Measurements from ENCODE around the gene CLVS2. TPM values are rescaled to one million over a fixed set of nuclear protein-coding genes. Genes with fewer than 3 reads are reported as not detected.

The CLVS2 gene
- total RNA-seq, 1 donor from 2014 or later: not detected

- DNase-seq (ENCODE audit: low read depth, low spot score): no peak
These were observed 26.9 kb downstream of the CLVS2 start for GRCh38 chr6:123022975-123023374.

DNA sequence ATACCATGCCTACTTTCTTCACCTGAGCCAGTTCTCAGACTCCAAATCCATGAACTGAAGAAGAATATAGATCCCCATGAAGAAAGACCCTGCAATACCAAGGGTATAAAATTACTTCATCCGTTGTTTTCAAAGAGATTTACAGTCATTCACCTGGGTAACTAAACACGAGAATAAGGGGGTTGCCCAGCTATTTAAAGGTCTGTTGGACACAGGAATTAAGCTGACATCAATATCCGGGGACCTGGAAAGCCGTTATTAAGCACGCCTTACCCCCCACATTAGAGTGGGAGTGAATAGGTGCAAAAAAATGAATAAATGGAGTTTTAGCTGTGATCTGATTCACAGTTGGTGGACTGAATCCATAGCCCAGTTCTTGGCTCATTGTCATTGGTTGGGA, 28.9 kb downstream of the CLVS2 start:
- no peak for DNase-seq (ENCODE audit: low read depth, low spot score)

DNA sequence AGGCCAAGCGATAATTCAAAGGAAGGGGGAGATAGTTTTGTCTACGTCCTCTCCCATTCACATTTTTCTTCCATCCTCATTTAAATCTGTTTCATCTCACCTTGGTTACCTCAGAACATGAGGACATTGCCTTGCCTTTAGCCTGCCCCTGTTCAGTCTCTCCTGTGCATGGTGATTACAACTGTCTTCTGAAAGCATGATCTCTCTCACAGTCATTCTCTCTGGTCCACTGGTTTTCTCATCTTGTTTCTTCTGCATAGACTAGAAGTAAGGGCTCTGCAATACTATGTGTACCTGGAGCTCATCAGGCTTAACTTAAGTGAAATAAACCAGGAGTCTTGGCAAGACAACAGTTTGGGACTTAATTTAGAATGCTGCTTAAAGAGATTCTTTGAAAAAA, 31.4 kb downstream of the CLVS2 start:
- no peak for DNase-seq (ENCODE audit: low read depth, low spot score)

- DNase-seq (ENCODE audit: low read depth, low spot score): no peak
These were observed 32.2 kb downstream of the CLVS2 start for GRCh38 chr6:123028263-123028662.

GRCh38 chr6:123030282-123030681, 34.2 kb downstream of the CLVS2 start:
- no peak for DNase-seq (ENCODE audit: low read depth, low spot score)

DNA sequence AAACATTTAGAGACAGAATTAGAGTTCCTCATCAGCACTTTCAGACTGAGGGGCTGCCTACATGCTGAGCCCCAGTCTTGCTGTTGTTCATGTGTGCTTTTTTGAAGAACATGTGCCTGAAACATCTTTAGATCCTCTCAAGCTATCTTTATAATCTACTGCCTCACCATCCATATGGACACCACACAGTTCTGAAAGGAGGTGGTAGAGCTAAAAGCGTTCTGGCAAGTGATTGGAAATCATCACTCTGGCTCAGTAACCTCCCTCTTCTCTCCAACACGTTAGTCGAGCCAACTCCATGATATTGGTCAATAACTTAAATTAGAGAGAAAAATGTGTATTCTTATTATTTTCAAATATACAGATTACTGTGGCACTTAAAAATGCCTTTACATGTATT, 40.6 kb downstream of the CLVS2 start:
- no peak for DNase-seq (ENCODE audit: low read depth, low spot score)

DNA sequence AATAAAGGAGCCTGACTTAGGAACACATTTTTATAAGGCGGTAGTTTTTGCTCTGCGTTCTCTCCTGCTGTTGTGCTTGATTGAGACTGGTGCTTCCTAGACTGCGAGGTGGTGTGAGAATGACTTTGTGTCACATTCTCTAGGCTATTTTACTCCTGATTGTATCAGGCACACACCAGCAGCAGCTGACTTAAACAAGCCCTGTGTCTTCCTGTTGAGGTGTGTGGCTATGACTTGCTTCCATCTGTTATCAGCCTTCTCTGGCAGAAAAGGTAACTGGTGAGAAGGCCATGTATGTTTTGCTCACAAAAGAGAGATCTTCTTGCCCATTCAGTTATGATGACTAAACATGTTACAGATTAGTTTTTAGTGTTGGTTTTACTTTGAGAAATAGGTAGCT, 43.4 kb downstream of the CLVS2 start:
- DNase-seq (ENCODE audit: low read depth, low spot score): no peak

DNA sequence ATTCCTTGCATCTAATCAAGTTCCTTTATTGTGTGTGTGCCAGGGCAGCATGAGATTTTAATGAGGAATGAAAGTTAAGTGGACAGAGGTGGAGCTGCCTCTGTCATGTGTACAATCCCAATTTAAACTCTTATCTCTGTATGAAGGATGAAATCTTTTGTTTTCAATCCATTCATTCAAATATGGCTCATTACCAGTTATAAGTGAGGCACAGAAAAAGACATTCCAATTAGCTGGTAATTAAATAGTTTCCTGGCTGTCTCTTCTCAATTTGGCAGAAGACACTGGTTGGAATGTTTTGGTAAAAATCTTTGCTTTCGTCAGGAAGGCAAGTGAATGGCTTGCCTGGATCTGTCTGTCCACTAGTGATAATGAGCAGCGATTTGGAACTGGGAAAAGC, 46.4 kb downstream of the CLVS2 start:
- DNase-seq (ENCODE audit: low read depth, low spot score): no peak

- no peak for DNase-seq (ENCODE audit: low read depth, low spot score)
These were observed 48.4 kb downstream of the CLVS2 start for GRCh38 chr6:123044341-123044860.

GRCh38 chr6:123053602-123054225, 57.7 kb downstream of the CLVS2 start:
- no peak for DNase-seq (ENCODE audit: low read depth, low spot score)

GRCh38 chr6:123055256-123055655, 59.2 kb downstream of the CLVS2 start:
- no peak for DNase-seq (ENCODE audit: low read depth, low spot score)

- no peak for DNase-seq (ENCODE audit: low read depth, low spot score)
These were observed 66.6 kb downstream of the CLVS2 start for GRCh38 chr6:123062670-123063069.

GRCh38 chr6:123064038-123064437, 68.0 kb downstream of the CLVS2 start:
- no peak for DNase-seq (ENCODE audit: low read depth, low spot score)

- DNase-seq (ENCODE audit: low read depth, low spot score): no peak
These were observed 78.6 kb downstream of the CLVS2 start for GRCh38 chr6:123074616-123075015.

- no peak for DNase-seq (ENCODE audit: low read depth, low spot score)
These were observed 89.4 kb downstream of the CLVS2 start for GRCh38 chr6:123085403-123085802.

DNA sequence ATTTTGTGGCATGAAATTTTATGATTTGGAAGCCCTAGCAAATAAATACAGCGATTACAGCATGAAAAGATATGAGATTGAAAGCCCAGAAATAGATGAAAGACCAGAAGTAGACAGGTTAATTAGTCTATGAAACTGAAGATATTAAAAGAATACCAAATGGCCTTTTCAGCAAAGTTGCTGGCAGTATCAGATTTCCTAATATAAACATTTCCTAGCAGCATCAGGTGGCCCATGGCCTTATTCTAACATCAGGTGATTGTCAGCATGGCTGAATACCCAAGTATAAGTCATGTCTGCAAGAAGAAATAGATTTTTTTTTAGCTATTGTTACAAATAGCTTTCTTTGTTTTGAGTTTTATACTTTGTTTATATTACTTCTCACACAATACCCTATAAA, 93.2 kb downstream of the CLVS2 start:
- no peak for DNase-seq (ENCODE audit: low read depth, low spot score)

- peak; percentile 29 for DNase-seq (ENCODE audit: low read depth, low spot score)
These were observed 95.3 kb downstream of the CLVS2 start for GRCh38 chr6:123091091-123091895.

DNA sequence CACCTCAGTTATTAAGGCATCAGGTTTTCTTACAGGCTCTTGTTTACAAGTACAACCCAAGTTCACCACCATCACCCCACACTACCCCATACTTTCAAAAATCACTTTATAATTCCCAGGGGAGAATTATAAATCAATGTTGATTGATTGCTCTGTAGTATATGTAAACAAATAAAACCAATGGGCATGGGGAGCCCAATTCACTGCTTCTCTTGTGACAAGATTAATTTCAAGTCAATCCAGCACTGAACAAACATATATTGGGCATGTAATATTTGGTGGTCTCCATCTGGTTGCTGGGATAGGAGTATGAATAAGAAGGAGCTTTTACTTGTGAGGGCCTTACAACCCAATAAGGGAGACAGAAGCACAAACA, 95.8 kb downstream of the CLVS2 start:
- DNase-seq (ENCODE audit: low read depth, low spot score): no peak

DNA sequence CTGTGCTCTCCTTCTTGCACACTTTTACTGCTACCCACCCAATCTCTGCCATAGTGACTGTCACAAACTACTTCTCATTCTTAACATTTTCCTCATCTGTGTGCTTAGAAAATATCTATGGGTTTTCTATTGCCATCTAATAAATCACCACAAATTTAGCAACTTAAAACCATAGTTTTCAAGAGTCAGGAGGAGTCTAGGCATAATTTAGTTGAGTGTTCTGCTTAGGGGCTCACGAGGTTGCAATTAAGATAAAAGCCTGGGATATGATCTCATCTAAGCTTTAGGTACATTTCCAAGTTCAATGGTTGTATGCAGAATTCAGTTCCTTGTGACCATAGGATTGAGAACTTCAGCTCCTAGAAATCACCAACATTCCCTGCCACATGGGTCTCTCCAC, 98.8 kb downstream of the CLVS2 start:
- DNase-seq (ENCODE audit: low read depth, low spot score): no peak

- no peak for DNase-seq (ENCODE audit: low read depth, low spot score)
These were observed 109.5 kb downstream of the CLVS2 start for GRCh38 chr6:123105561-123105960.

- no peak for DNase-seq (ENCODE audit: low read depth, low spot score)
These were observed 120.3 kb downstream of the CLVS2 start for GRCh38 chr6:123116370-123116769.

GRCh38 chr6:123117145-123117908, 121.3 kb downstream of the CLVS2 start:
- DNase-seq (ENCODE audit: low read depth, low spot score): no peak

Data from pulmonary artery endothelial cell (primary cell).